Neuronal stem cell (in vitro differentiated cells): ENCODE data around the gene SEC11C.

Experiments
- DNase-seq: peaks from one replicate; pipeline ENCODE4 v3.0.0-alpha.2; 2013; ENCODE audit warnings: low spot score
- H2AFZ ChIP-seq: one replicate; pipeline ENCODE4 v1.6.1; 2013; ENCODE audit warnings: mild to moderate bottlenecking, low read length, inconsistent platforms
- H2AK5ac ChIP-seq: 2 replicates; pipeline ENCODE4 v1.6.1; 2013; ENCODE audit warnings: low read depth, mild to moderate bottlenecking, inconsistent platforms, low read length, moderate library complexity, mixed read lengths
- H2BK120ac ChIP-seq: 2 replicates; pipeline ENCODE4 v1.6.1; 2013; ENCODE audit warnings: low read depth, mild to moderate bottlenecking, inconsistent platforms, low read length, moderate library complexity, mixed read lengths
- H2BK12ac ChIP-seq: one replicate; pipeline ENCODE4 v1.6.1; 2013; ENCODE audit warnings: low read length, inconsistent platforms
- H2BK15ac ChIP-seq: 2 replicates; pipeline ENCODE4 v1.6.1; 2013; ENCODE audit warnings: mild to moderate bottlenecking, low read length, inconsistent platforms, mixed read lengths
- H2BK5ac ChIP-seq: one replicate; pipeline ENCODE4 v1.6.1; 2013; ENCODE audit warnings: inconsistent platforms, mild to moderate bottlenecking, low read length, moderate library complexity
- H3K14ac ChIP-seq: one replicate; pipeline ENCODE4 v1.6.1; 2013; ENCODE audit warnings: low read length, inconsistent platforms
- H3K18ac ChIP-seq: 2 replicates; pipeline ENCODE4 v1.6.1; 2013; ENCODE audit warnings: low read length, inconsistent platforms
- H3K23ac ChIP-seq: 2 replicates; pipeline ENCODE4 v1.6.1; 2013; ENCODE audit warnings: low read depth, mild to moderate bottlenecking, mixed read lengths, low read length, inconsistent platforms; ENCODE audit not compliant: poor library complexity
- H3K27ac ChIP-seq: replicated peaks from 3 replicates; pipeline ENCODE4 v1.5.1; 2013; ENCODE audit warnings: low read length, inconsistent platforms
- H3K27me3 ChIP-seq, 3 experiments: 2 replicates each; pipeline ENCODE4 v1.6.1; 2013; ENCODE audit warnings: low read length in 3 of 3, mild to moderate bottlenecking in 2 of 3, inconsistent platforms in 1 of 3, low read depth in 1 of 3, mixed read lengths in 1 of 3, moderate library complexity in 1 of 3; ENCODE audit not compliant: control insufficient read depth in 3 of 3, insufficient read depth in 3 of 3
- H3K36me3 ChIP-seq, 2 donors: replicated peaks in 1 of 2; 2 replicates each; pipeline ENCODE4 v1.6.1; 2013; ENCODE audit warnings: low read length in 2 of 2; ENCODE audit not compliant: control insufficient read depth in 2 of 2, insufficient read depth in 2 of 2
- H3K4ac ChIP-seq: 2 replicates; pipeline ENCODE4 v1.6.1; 2013; ENCODE audit warnings: inconsistent platforms, mild to moderate bottlenecking, low read length, moderate library complexity
- H3K4me1 ChIP-seq, 2 donors: 1 replicate in 1 of 2; 2 replicates in 1 of 2; pipeline ENCODE4 v1.6.1; 2013; ENCODE audit warnings: low read length in 2 of 2, low read depth in 1 of 2; ENCODE audit not compliant: control insufficient read depth in 2 of 2, insufficient read depth in 1 of 2
- H3K4me2 ChIP-seq: one replicate; pipeline ENCODE4 v1.6.1; 2013; ENCODE audit warnings: mild to moderate bottlenecking, low read length, inconsistent platforms; ENCODE audit not compliant: insufficient read depth, poor library complexity, severe bottlenecking
- H3K4me3 ChIP-seq, 2 donors: 2 replicates each; pipeline ENCODE4 v1.5.1; 2013; ENCODE audit warnings: low read length in 2 of 2, mild to moderate bottlenecking in 2 of 2, inconsistent platforms in 1 of 2, moderate library complexity in 1 of 2
- H3K79me1 ChIP-seq: one replicate; pipeline ENCODE4 v1.6.1; 2013; ENCODE audit warnings: low read depth, mild to moderate bottlenecking, inconsistent platforms, low read length, moderate library complexity
- H3K9ac ChIP-seq: one replicate; pipeline ENCODE4 v1.6.1; 2013; ENCODE audit warnings: mild to moderate bottlenecking, low read depth, low read length, inconsistent platforms; ENCODE audit not compliant: poor library complexity
- H3K9me3 ChIP-seq, 2 donors: replicated peaks in 1 of 2; 2 replicates each; pipeline versions ENCODE3 to v1.6.1; 2013; ENCODE audit warnings: low read length in 2 of 2, mild to moderate bottlenecking in 2 of 2, inconsistent platforms in 1 of 2, low read depth in 1 of 2, mixed read lengths in 1 of 2, moderate library complexity in 1 of 2; ENCODE audit not compliant: control insufficient read depth in 2 of 2, insufficient read depth in 1 of 2
- H4K8ac ChIP-seq: one replicate; pipeline ENCODE4 v1.6.1; 2013; ENCODE audit warnings: low read depth, mild to moderate bottlenecking, inconsistent platforms, low read length, moderate library complexity
- H4K91ac ChIP-seq: one replicate; pipeline ENCODE4 v1.6.1; 2013; ENCODE audit warnings: low read length, low read depth, mild to moderate bottlenecking, inconsistent platforms; ENCODE audit not compliant: poor library complexity
- WGBS, 2 donors: extraction: QIAGEN DNeasy Blood & Tissue Kit; methylation state at CpG; one replicate each; pipeline ENCODE4 v1.1.7; 2013; ENCODE audit warnings: missing lambda C conversion rate in 2 of 2, mixed read lengths in 1 of 2; ENCODE audit not compliant: insufficient read length in 2 of 2, insufficient replicate concordance in 1 of 2; ENCODE audit errors: extremely low coverage in 2 of 2; 5-methylcytosine and 5-hydroxymethylcytosine counted together

SEC11C gene

GRCh38 chr18:59182673-59183072 is 43.0 kb downstream of the SEC11C start:
- no peak overlapping the region for H3K14ac ChIP-seq
- no peaks in the 10 kb centered on the region for H3K4me1 ChIP-seq
- WGBS, 2 donors, result no CpG with 5 or more reads among the region's 1 CpG
- H3K4me2 ChIP-seq, result no peak overlapping the region
- H3K27ac ChIP-seq, result no peak overlapping the region
- no peak overlapping the region for H4K8ac ChIP-seq
- DNase-seq, result no peak
- no peak overlapping the region for H2BK120ac ChIP-seq
- no peak overlapping the region for H2AFZ ChIP-seq
- no peaks in the 10 kb centered on the region for H3K9me3 ChIP-seq
- no peak overlapping the region for H2BK15ac ChIP-seq
- no peaks in the 10 kb centered on the region for H3K36me3 ChIP-seq
- no peak overlapping the region for H3K4me3 ChIP-seq
- H3K18ac ChIP-seq, result no peak overlapping the region
- H3K9ac ChIP-seq, result no peak overlapping the region
- no peak overlapping the region for H3K23ac ChIP-seq
- H2AK5ac ChIP-seq, result no peak overlapping the region
- H3K79me1 ChIP-seq, result no peaks in the 10 kb centered on the region
- peaks cover 0 to 19% (median 0%) of the 10 kb centered on the region in 3 experiments for H3K27me3 ChIP-seq
- H2BK5ac ChIP-seq, result no peak overlapping the region
- no peak overlapping the region for H3K4ac ChIP-seq
- no peak overlapping the region for H4K91ac ChIP-seq
- H2BK12ac ChIP-seq, result no peak overlapping the region

GRCh38 chr18:59189008-59189407 is 49.3 kb downstream of the SEC11C start:
- H3K79me1 ChIP-seq, result no peaks in the 10 kb centered on the region
- peaks cover 0 to 7% of the 10 kb centered on the region in 2 donors for H3K9me3 ChIP-seq
- no peak overlapping the region for H2BK5ac ChIP-seq
- peaks cover 0 to 8% (median 0%) of the 10 kb centered on the region in 3 experiments for H3K27me3 ChIP-seq
- no peak overlapping the region for H2AK5ac ChIP-seq
- no peak overlapping the region for H3K18ac ChIP-seq
- H3K4me3 ChIP-seq, result no peak overlapping the region
- peaks cover 0 to 3% of the 10 kb centered on the region in 2 donors for H3K4me1 ChIP-seq
- no peaks in the 10 kb centered on the region for H3K36me3 ChIP-seq
- no peak overlapping the region for H4K91ac ChIP-seq
- H2BK12ac ChIP-seq, result no peak overlapping the region
- H3K9ac ChIP-seq, result no peak overlapping the region
- no peak overlapping the region for H3K4ac ChIP-seq
- no peak overlapping the region for H3K4me2 ChIP-seq
- no peak overlapping the region for H3K14ac ChIP-seq
- whole genome bisulfite sequencing, 2 donors, result no CpG with 5 or more reads among the region's 2 CpGs
- H4K8ac ChIP-seq, result peak overlapping the region; percentile 6
- no peak overlapping the region for H3K23ac ChIP-seq
- H2BK15ac ChIP-seq, result no peak overlapping the region
- H2BK120ac ChIP-seq, result no peak overlapping the region
- no peak for DNase-seq
- no peak overlapping the region for H3K27ac ChIP-seq
- peak overlapping the region; percentile 49 for H2AFZ ChIP-seq

DNA sequence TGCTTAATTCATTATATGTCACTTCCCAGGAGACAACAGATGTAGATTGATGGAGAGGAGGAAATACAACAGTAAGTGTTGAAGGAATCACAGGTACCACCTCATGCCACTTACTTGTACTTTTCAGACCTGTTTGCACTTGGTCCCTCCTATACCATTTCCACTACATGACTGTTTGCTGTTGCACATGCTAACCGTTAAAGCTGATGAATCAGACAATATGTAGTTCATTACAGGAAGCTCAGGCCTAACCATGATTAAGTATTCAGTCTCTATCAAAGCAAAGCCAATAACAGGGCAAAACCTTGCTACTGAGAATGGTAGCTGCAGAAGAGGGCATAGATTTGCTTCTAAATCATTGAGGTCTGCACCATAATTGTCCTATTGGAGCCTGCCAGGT is 50.1 kb downstream of the SEC11C start:
- no peak overlapping the region for H2BK120ac ChIP-seq
- no peak overlapping the region for H3K9ac ChIP-seq
- no peak overlapping the region for H3K4me2 ChIP-seq
- no peak overlapping the region for H3K18ac ChIP-seq
- no peak overlapping the region for H2BK5ac ChIP-seq
- H2AFZ ChIP-seq, result no peak overlapping the region
- no peak for DNase-seq
- no peak overlapping the region for H3K14ac ChIP-seq
- H3K23ac ChIP-seq, result no peak overlapping the region
- H3K4me3 ChIP-seq, result no peak overlapping the region
- H3K9me3 ChIP-seq, result peaks cover 0 to 7% of the 10 kb centered on the region in 2 donors
- no peak overlapping the region for H2BK15ac ChIP-seq
- WGBS, 2 donors, result no CpG with 5 or more reads among the region's 1 CpG
- H3K79me1 ChIP-seq, result no peaks in the 10 kb centered on the region
- H3K27ac ChIP-seq, result no peak overlapping the region
- no peak overlapping the region for H3K4ac ChIP-seq
- H4K91ac ChIP-seq, result no peak overlapping the region
- H3K27me3 ChIP-seq, result peaks cover 0 to 5% (median 0%) of the 10 kb centered on the region in 3 experiments
- H3K36me3 ChIP-seq, result no peaks in the 10 kb centered on the region
- H4K8ac ChIP-seq, result no peak overlapping the region
- no peak overlapping the region for H2BK12ac ChIP-seq
- H3K4me1 ChIP-seq, result peaks cover 0 to 3% of the 10 kb centered on the region in 2 donors
- H2AK5ac ChIP-seq, result no peak overlapping the region

DNA sequence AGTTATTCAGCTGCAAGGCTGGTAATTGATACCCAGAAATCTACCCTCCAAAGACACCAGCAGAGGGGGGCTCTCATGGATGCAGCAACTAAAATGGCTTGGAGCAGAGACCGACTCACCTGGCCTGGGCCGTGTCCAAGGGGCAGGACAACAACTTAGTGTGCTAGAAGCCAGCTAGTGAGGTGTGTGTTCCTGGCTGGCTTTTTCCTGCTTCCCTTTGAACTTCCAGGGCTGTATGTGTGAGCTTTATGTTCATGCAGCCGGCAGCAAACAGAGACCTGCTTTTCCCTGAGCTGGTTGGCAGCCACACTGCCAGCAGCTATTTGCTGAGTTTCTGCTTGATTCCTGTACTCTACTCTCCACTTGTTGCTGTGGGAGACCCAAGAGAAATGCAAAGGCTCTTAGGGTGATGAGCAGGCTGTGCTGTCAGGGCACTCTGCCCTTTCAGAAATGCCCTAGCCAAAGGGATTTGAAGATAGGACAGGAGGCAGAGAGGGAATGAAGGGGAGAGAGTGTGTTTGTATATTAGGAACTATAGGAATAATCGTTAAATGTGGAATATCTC is 56.6 kb downstream of the SEC11C start:
- Histone ChIP-seq H3K18ac (no peak overlapping the region), H4K91ac (no peak overlapping the region), H3K14ac (no peak overlapping the region), H3K23ac (peak overlapping the region; percentile 46), H2BK5ac (no peak overlapping the region), H2AFZ (no peak overlapping the region), H3K36me3 (no peaks in the 10 kb centered on the region), H3K27ac (no peak overlapping the region), H3K9ac (no peak overlapping the region), H3K4me2 (no peak overlapping the region), H3K79me1 (no peaks in the 10 kb centered on the region), H3K27me3 (peaks cover 0 to 34% (median 0%) of the 10 kb centered on the region in 3 experiments), H3K4me1 (no peaks in the 10 kb centered on the region), H2BK15ac (no peak overlapping the region), H3K4ac (no peak overlapping the region), H3K4me3 (no peak overlapping the region), H2BK12ac (no peak overlapping the region), H3K9me3 (peaks cover 0 to 2% of the 10 kb centered on the region in 2 donors), H4K8ac (no peak overlapping the region), H2AK5ac (no peak overlapping the region), H2BK120ac (no peak overlapping the region)
- DNase-seq, result no peak
- no CpG with 5 or more reads among the region's 4 CpGs for WGBS, 2 donors
